CD4-positive, CD25-positive, alpha-beta regulatory T cell (primary cell): Measurements from ENCODE around the gene SLC8B1. TPM values are rescaled to one million over a fixed set of nuclear protein-coding genes. Genes with fewer than 3 reads are reported as not detected.
A peak's percentile ranks its signal among the peaks of the same experiment; 100 is the strongest.

Source experiments
- ATAC-seq, 2 donors: fragments of 150-1000 bp; cut with Tn5 transposase; one replicate each; pipeline ENCODE4 v1.10.0; 2021; ENCODE audit warnings: low read depth in 2 of 2, moderate number of reproducible peaks in 2 of 2, moderate library complexity in 1 of 2
- DNase-seq, 3 donors: peaks; one replicate each; pipeline versions ENCODE4 v3.0.0 to v3.0.0-alpha.2; 2012 to 2022; ENCODE audit warnings: mixed read lengths in 1 of 3
- H3K27ac ChIP-seq: one replicate; pipeline ENCODE4 v1.7.0; 2013; ENCODE audit warnings: mild to moderate bottlenecking, low read length; ENCODE audit not compliant: insufficient read depth, poor library complexity, severe bottlenecking
- H3K27me3 ChIP-seq: one replicate; pipeline ENCODE4 v1.7.0; 2013; ENCODE audit warnings: low read length; ENCODE audit not compliant: control insufficient read depth, insufficient read depth
- H3K36me3 ChIP-seq: one replicate; pipeline ENCODE4 v1.7.0; 2013; ENCODE audit warnings: mild to moderate bottlenecking, low read length, moderate library complexity; ENCODE audit not compliant: control insufficient read depth, insufficient read depth
- H3K4me1 ChIP-seq: 2 replicates; pipeline ENCODE4 v1.7.0; 2013; ENCODE audit warnings: mild to moderate bottlenecking, low read length; ENCODE audit not compliant: insufficient read depth, control insufficient read depth, poor library complexity, severe bottlenecking
- H3K4me3 ChIP-seq: one replicate; pipeline ENCODE4 v1.7.0; 2013; ENCODE audit warnings: low read depth, mild to moderate bottlenecking, low read length, moderate library complexity
- H3K9me3 ChIP-seq, 2 experiments: 1 replicate in 1 of 2; 2 replicates in 1 of 2; pipeline ENCODE4 v1.7.0; 2013; ENCODE audit warnings: low read length in 2 of 2, mild to moderate bottlenecking in 1 of 2, moderate library complexity in 1 of 2; ENCODE audit not compliant: control insufficient read depth in 2 of 2
- H3K27ac Mint-ChIP-seq, 3 donors: one replicate each; pipeline ENCODE4 v1.8.0; 2020 to 2022; ENCODE audit warnings: mild to moderate bottlenecking in 3 of 3, mixed read lengths in 3 of 3, moderate library complexity in 2 of 3
- H3K27me3 Mint-ChIP-seq: one replicate; pipeline ENCODE4 v1.8.0; 2022; ENCODE audit warnings: mild to moderate bottlenecking, mixed read lengths
- H3K36me3 Mint-ChIP-seq: one replicate; pipeline ENCODE4 v1.8.0; 2020; ENCODE audit warnings: mixed read lengths
- H3K4me1 Mint-ChIP-seq, 4 donors: one replicate each; pipeline ENCODE4 v1.8.0; 2020 to 2022; ENCODE audit warnings: mixed read lengths in 4 of 4, mild to moderate bottlenecking in 1 of 4
- H3K4me3 Mint-ChIP-seq, 4 donors: one replicate each; pipeline ENCODE4 v1.8.0; 2020 to 2022; ENCODE audit warnings: mild to moderate bottlenecking in 4 of 4, mixed read lengths in 4 of 4, moderate library complexity in 3 of 4
- H3K9me3 Mint-ChIP-seq, 7 donors: one replicate each; pipeline ENCODE4 v1.8.0; 2020 to 2022; ENCODE audit warnings: mixed read lengths in 7 of 7, mild to moderate bottlenecking in 3 of 7, moderate library complexity in 2 of 7
- polyA plus RNA-seq, 4 donors: library from polyadenylated mRNA; unstranded; fragments of 300-500 nt; fragmentation: Illumina TruSeq; gene quantifications; one replicate each; pipeline ENCODE4 v1.2.3, GENCODE V29; 2021
- total RNA-seq: library from RNA; stranded (reverse); gene quantifications from one replicate; pipeline ENCODE4 v1.2.3, GENCODE V29; 2022

The SLC8B1 gene
- total and polyA plus RNA-seq, 5 donors from 2014 or later, result 47.4 to 95.0 (median 77.8) TPM

GRCh38 chr12:113371808-113372207 lies 36.9 kb upstream of the SLC8B1 start:
- H3K36me3 Mint-ChIP-seq, result peaks cover 29% of the 10 kb centered on the region
- no peaks in the 10 kb centered on the region for H3K9me3 Mint-ChIP-seq
- H3K4me3 ChIP-seq, result no peak overlapping the region
- H3K4me3 Mint-ChIP-seq, result no peak overlapping the region
- ATAC-seq (no peak), DNase-seq (no peak)
- peaks cover 20% of the 10 kb centered on the region for H3K36me3 ChIP-seq
- no peaks in the 10 kb centered on the region for H3K27me3 Mint-ChIP-seq
- no peaks in the 10 kb centered on the region for H3K27me3 ChIP-seq
- peaks cover 0 to 5% (median 2%) of the 10 kb centered on the region in 4 donors for H3K4me1 Mint-ChIP-seq
- H3K4me1 ChIP-seq, result no peaks in the 10 kb centered on the region
- no peak overlapping the region for H3K27ac Mint-ChIP-seq
- no peak overlapping the region for H3K27ac ChIP-seq
- no peaks in the 10 kb centered on the region for H3K9me3 ChIP-seq

GRCh38 chr12:113370923-113371682 lies 36.2 kb upstream of the SLC8B1 start:
- Mint-ChIP-seq H3K4me1 (peaks cover 0 to 5% (median 3%) of the 10 kb centered on the region in 4 donors), H3K4me3 (no peak overlapping the region), H3K27ac (peak overlapping the region in 2 of 3 donors; percentile 46 to 71), H3K36me3 (peaks cover 31% of the 10 kb centered on the region), H3K9me3 (no peaks in the 10 kb centered on the region), H3K27me3 (no peaks in the 10 kb centered on the region)
- Histone ChIP-seq H3K4me1 (no peaks in the 10 kb centered on the region), H3K27me3 (no peaks in the 10 kb centered on the region), H3K27ac (no peak overlapping the region), H3K4me3 (no peak overlapping the region), H3K9me3 (no peaks in the 10 kb centered on the region), H3K36me3 (peaks cover 20% of the 10 kb centered on the region)
- peak in 1 of 3 donors; percentile 14 for DNase-seq
- ATAC-seq, result peak in 1 of 2 donors; percentile 25

GRCh38 chr12:113369391-113369985 lies 34.6 kb upstream of the SLC8B1 start:
- Mint-ChIP-seq H3K4me1 (peaks cover 5 to 10% (median 6%) of the 10 kb centered on the region in 4 donors), H3K27ac (peak overlapping the region in 1 of 3 donors; percentile 29), H3K9me3 (no peaks in the 10 kb centered on the region), H3K4me3 (no peak overlapping the region), H3K36me3 (peaks cover 36% of the 10 kb centered on the region), H3K27me3 (no peaks in the 10 kb centered on the region)
- H3K27me3 ChIP-seq, result no peaks in the 10 kb centered on the region
- H3K36me3 ChIP-seq, result peaks cover 10% of the 10 kb centered on the region
- no peak overlapping the region for H3K4me3 ChIP-seq
- ATAC-seq, result no peak
- DNase-seq, result no peak
- no peak overlapping the region for H3K27ac ChIP-seq
- no peaks in the 10 kb centered on the region for H3K9me3 ChIP-seq
- no peaks in the 10 kb centered on the region for H3K4me1 ChIP-seq

- no peak overlapping the region for H3K27ac ChIP-seq
- peaks cover 6% of the 10 kb centered on the region for H3K36me3 ChIP-seq
- Mint-ChIP-seq H3K9me3 (no peaks in the 10 kb centered on the region), H3K27ac (peak overlapping the region in 1 of 3 donors; percentile 72), H3K36me3 (peaks cover 32% of the 10 kb centered on the region), H3K4me1 (peaks cover 5 to 10% (median 8%) of the 10 kb centered on the region in 4 donors), H3K4me3 (peak overlapping the region in 1 of 4 donors; percentile 27), H3K27me3 (no peaks in the 10 kb centered on the region)
- no peak for DNase-seq
- no peak for ATAC-seq
- no peaks in the 10 kb centered on the region for H3K27me3 ChIP-seq
- no peaks in the 10 kb centered on the region for H3K4me1 ChIP-seq
- H3K9me3 ChIP-seq, result no peaks in the 10 kb centered on the region
- no peak overlapping the region for H3K4me3 ChIP-seq
These were observed 33.4 kb upstream of the SLC8B1 start for GRCh38 chr12:113368331-113368730.

GRCh38 chr12:113366827-113367226 lies 31.9 kb upstream of the SLC8B1 start:
- ATAC-seq (no peak), DNase-seq (no peak)
- no peaks in the 10 kb centered on the region for H3K27me3 Mint-ChIP-seq
- H3K4me1 Mint-ChIP-seq, result peaks cover 6 to 10% (median 8%) of the 10 kb centered on the region in 4 donors
- H3K9me3 Mint-ChIP-seq, result no peaks in the 10 kb centered on the region
- Histone ChIP-seq H3K36me3 (peaks cover 3% of the 10 kb centered on the region), H3K27ac (no peak overlapping the region), H3K9me3 (no peaks in the 10 kb centered on the region), H3K4me3 (no peak overlapping the region), H3K27me3 (no peaks in the 10 kb centered on the region), H3K4me1 (no peaks in the 10 kb centered on the region)
- peaks cover 30% of the 10 kb centered on the region for H3K36me3 Mint-ChIP-seq
- peak overlapping the region in 2 of 3 donors; percentile 31 to 49 for H3K27ac Mint-ChIP-seq
- no peak overlapping the region for H3K4me3 Mint-ChIP-seq

GRCh38 chr12:113365639-113366395 lies 30.9 kb upstream of the SLC8B1 start:
- Mint-ChIP-seq H3K27me3 (no peaks in the 10 kb centered on the region), H3K36me3 (peaks cover 28% of the 10 kb centered on the region), H3K4me3 (peak overlapping the region in 1 of 4 donors; percentile 47), H3K4me1 (peaks cover 7 to 12% (median 10%) of the 10 kb centered on the region in 4 donors), H3K27ac (peak overlapping the region in 1 of 3 donors; percentile 93), H3K9me3 (no peaks in the 10 kb centered on the region)
- DNase-seq, result no peak
- Histone ChIP-seq H3K9me3 (no peaks in the 10 kb centered on the region), H3K4me3 (no peak overlapping the region), H3K4me1 (no peaks in the 10 kb centered on the region), H3K27me3 (no peaks in the 10 kb centered on the region), H3K36me3 (peaks cover 3% of the 10 kb centered on the region), H3K27ac (no peak overlapping the region)
- no peak for ATAC-seq

- ATAC-seq (no peak), DNase-seq (no peak)
- no peaks in the 10 kb centered on the region for H3K27me3 Mint-ChIP-seq
- H3K27ac Mint-ChIP-seq, result peak overlapping the region in 1 of 3 donors; percentile 16
- H3K9me3 ChIP-seq, result no peaks in the 10 kb centered on the region
- H3K36me3 Mint-ChIP-seq, result peaks cover 25% of the 10 kb centered on the region
- no peaks in the 10 kb centered on the region for H3K27me3 ChIP-seq
- no peak overlapping the region for H3K27ac ChIP-seq
- H3K4me1 ChIP-seq, result peaks cover 3% of the 10 kb centered on the region
- H3K9me3 Mint-ChIP-seq, result no peaks in the 10 kb centered on the region
- H3K36me3 ChIP-seq, result peaks cover 3% of the 10 kb centered on the region
- H3K4me1 Mint-ChIP-seq, result peaks cover 6 to 20% (median 12%) of the 10 kb centered on the region in 4 donors
- peak overlapping the region in 2 of 4 donors; percentile 7 to 8 for H3K4me3 Mint-ChIP-seq
- no peak overlapping the region for H3K4me3 ChIP-seq
These were observed 29.8 kb upstream of the SLC8B1 start for GRCh38 chr12:113364698-113365097.
